HFFc6 (cell line): ENCODE measurements around the gene TUT4. TPM values are rescaled to one million over a fixed set of nuclear protein-coding genes. Genes with fewer than 3 reads are reported as not detected.

ENCODE experiments used
- DNase-seq: peaks from one replicate; pipeline ENCODE4 v3.0.0-alpha.2; 2018
- H3K27ac Mint-ChIP-seq: 2 replicates; pipeline ENCODE4 v1.8.0; 2020; ENCODE audit warnings: mild to moderate bottlenecking, mixed read lengths
- H3K27me3 Mint-ChIP-seq: 2 replicates; pipeline ENCODE4 v1.8.0; 2021; ENCODE audit warnings: mild to moderate bottlenecking, moderate library complexity, mixed read lengths; ENCODE audit not compliant: insufficient read depth
- H3K36me3 Mint-ChIP-seq: 2 replicates; pipeline ENCODE4 v1.8.0; 2021; ENCODE audit warnings: low read depth, mixed read lengths
- H3K4me1 Mint-ChIP-seq: 2 replicates; pipeline ENCODE4 v1.8.0; 2020; ENCODE audit warnings: low read depth, mixed read lengths
- H3K4me3 Mint-ChIP-seq: 2 replicates; pipeline ENCODE4 v1.8.0; 2020; ENCODE audit warnings: mild to moderate bottlenecking, moderate library complexity, mixed read lengths
- H3K9me3 Mint-ChIP-seq: 2 replicates; pipeline ENCODE4 v1.8.0; 2020; ENCODE audit warnings: mild to moderate bottlenecking, mixed read lengths
- CTCF ChIP-seq: fragments of 200-600 bp; sonication (generic); IDR thresholded peaks from 2 replicates; pipeline ENCODE4 v1.5.0; 2021; ENCODE audit warnings: antibody characterized with exemption, mild to moderate bottlenecking
- total RNA-seq, 6 experiments: library from RNA; stranded (reverse); fragmentation: NEBNext Ultra II Directional; extraction: Animal tissue kit (Norgen Biotek cat#: 25700); gene quantifications; 2 replicates in 1 of 6; 3 replicates in 5 of 6; pipeline ENCODE4 v1.2.3, GENCODE V29; 2021

Gene TUT4
- total RNA-seq, 6 experiments from 2014 or later: 24.1 to 32.0 (median 27.2) TPM

GRCh38 chr1:52423055-52423454, 129.8 kb downstream of the TUT4 start:
- no peaks in the 10 kb centered on the region; the same call in 1 of the 2 replicates for H3K27me3 Mint-ChIP-seq
- TF ChIP-seq CTCF: no peak
- no peaks in the 10 kb centered on the region for H3K9me3 Mint-ChIP-seq
- H3K27ac Mint-ChIP-seq: no peak overlapping the region
- DNase-seq: no peak
- H3K4me3 Mint-ChIP-seq: no peak overlapping the region
- peaks cover 8% of the 10 kb centered on the region for H3K36me3 Mint-ChIP-seq
- peaks cover 39% of the 10 kb centered on the region for H3K4me1 Mint-ChIP-seq

GRCh38 chr1:52420713-52421112, 132.2 kb downstream of the TUT4 start:
- no peak overlapping the region for H3K27ac Mint-ChIP-seq

GRCh38 chr1:52416811-52417210, 136.1 kb downstream of the TUT4 start:
- Mint-ChIP-seq H3K36me3 (peaks cover 31% of the 10 kb centered on the region), H3K9me3 (no peaks in the 10 kb centered on the region), H3K27me3 (no peaks in the 10 kb centered on the region; the same call in 1 of the 2 replicates), H3K4me1 (no peaks in the 10 kb centered on the region), H3K4me3 (no peak overlapping the region), H3K27ac (no peak overlapping the region)
- TF ChIP-seq CTCF: no peak
- DNase-seq: no peak

More at GRCh38 chr1:52420713-52421112, 132.2 kb downstream of the TUT4 start:
- Mint-ChIP-seq H3K9me3 (no peaks in the 10 kb centered on the region), H3K27me3 (no peaks in the 10 kb centered on the region; the same call in 1 of the 2 replicates), H3K4me3 (no peak overlapping the region), H3K4me1 (peaks cover 21% of the 10 kb centered on the region), H3K36me3 (peaks cover 22% of the 10 kb centered on the region)
- TF ChIP-seq CTCF: no peak
- DNase-seq: no peak

GRCh38 chr1:52414942-52415341, 137.9 kb downstream of the TUT4 start:
- Mint-ChIP-seq H3K9me3 (no peaks in the 10 kb centered on the region), H3K36me3 (peaks cover 37% of the 10 kb centered on the region), H3K27me3 (no peaks in the 10 kb centered on the region; the same call in 1 of the 2 replicates), H3K4me1 (no peaks in the 10 kb centered on the region), H3K4me3 (no peak overlapping the region), H3K27ac (no peak overlapping the region)
- DNase-seq: no peak
- no peak for TF ChIP-seq CTCF

GRCh38 chr1:52413410-52413989, 139.4 kb downstream of the TUT4 start:
- Mint-ChIP-seq H3K36me3 (peaks cover 45% of the 10 kb centered on the region), H3K27ac (peak overlapping the region; percentile 61), H3K4me3 (no peak overlapping the region), H3K27me3 (no peaks in the 10 kb centered on the region), H3K4me1 (no peaks in the 10 kb centered on the region), H3K9me3 (no peaks in the 10 kb centered on the region)
- peak; percentile 6 for DNase-seq
- no peak for TF ChIP-seq CTCF
